Measurements from ENCODE around the gene TRIM27.

DNA sequence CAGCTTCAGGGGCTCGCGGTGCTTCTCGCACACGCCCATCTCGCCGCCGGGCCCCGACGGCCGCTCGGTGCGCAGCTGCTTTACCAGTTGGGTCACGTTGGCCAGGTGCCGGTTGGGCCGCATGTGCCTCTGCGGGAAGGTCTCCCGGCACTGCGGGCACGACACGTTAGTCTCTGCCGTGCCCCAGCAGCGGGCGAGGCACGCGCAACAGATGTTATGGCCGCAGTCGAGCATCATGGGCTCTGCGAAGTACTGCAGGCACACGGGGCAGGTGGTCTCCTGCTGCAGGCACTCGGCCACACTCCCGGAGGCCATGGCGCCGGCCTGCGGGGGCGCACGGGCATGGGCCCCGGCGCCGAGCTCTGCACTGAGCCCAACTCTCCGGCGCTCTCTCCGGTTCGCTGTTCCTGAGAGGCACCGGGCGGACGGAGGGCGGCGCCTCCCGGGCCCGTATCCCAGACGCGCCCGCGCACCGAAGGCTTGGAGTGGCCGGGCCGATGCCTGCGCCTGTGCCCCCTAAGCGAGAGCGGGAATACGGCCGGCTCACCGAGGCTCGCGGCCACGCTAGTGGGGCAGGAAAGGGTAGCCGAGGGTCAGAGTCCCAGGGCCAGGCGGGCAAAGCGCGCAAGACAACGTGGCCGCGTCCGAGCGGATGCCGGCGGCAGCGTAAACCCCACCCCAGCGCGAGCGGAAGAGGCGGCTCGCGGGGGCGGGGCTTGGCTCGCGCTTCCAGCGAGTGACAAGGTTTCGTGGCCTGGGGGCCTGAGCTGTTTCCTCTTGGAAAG, at the start of gene TRIM27:
- TF ChIP-seq, protein P1, sequence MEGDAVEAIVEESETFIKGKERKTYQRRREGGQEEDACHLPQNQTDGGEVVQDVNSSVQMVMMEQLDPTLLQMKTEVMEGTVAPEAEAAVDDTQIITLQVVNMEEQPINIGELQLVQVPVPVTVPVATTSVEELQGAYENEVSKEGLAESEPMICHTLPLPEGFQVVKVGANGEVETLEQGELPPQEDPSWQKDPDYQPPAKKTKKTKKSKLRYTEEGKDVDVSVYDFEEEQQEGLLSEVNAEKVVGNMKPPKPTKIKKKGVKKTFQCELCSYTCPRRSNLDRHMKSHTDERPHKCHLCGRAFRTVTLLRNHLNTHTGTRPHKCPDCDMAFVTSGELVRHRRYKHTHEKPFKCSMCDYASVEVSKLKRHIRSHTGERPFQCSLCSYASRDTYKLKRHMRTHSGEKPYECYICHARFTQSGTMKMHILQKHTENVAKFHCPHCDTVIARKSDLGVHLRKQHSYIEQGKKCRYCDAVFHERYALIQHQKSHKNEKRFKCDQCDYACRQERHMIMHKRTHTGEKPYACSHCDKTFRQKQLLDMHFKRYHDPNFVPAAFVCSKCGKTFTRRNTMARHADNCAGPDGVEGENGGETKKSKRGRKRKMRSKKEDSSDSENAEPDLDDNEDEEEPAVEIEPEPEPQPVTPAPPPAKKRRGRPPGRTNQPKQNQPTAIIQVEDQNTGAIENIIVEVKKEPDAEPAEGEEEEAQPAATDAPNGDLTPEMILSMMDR (IDR thresholded peaks at IDR 0.05): peak in 1 of 7 experiments; percentile 8
- TF ChIP-seq POLR2A (IDR thresholded peaks at IDR 0.05): peak; percentile 93 to 97 (median 96)
